NCI-H460 (cell line): Measurements from ENCODE around the gene RAI1. TPM values are rescaled to one million over a fixed set of nuclear protein-coding genes. Genes with fewer than 3 reads are reported as not detected.

Experiments
- DNase-seq: peaks from one replicate; pipeline ENCODE4 v3.0.0-alpha.2; 2016; ENCODE audit warnings: low read depth; ENCODE audit errors: extremely low read depth
- total RNA-seq: library from RNA; depleted of rRNA; stranded (reverse); fragments of >200 nt; shearing (Covaris generic); gene quantifications from 2 replicates; pipeline ENCODE4 v1.2.3, GENCODE V29; 2014

RAI1 gene
- total RNA-seq, 1 experiment from 2014 or later, result 7.3 TPM

- DNase-seq, result no peak
Measured at GRCh38 chr17:17820463-17821158, 139.4 kb downstream of the RAI1 start.

DNA sequence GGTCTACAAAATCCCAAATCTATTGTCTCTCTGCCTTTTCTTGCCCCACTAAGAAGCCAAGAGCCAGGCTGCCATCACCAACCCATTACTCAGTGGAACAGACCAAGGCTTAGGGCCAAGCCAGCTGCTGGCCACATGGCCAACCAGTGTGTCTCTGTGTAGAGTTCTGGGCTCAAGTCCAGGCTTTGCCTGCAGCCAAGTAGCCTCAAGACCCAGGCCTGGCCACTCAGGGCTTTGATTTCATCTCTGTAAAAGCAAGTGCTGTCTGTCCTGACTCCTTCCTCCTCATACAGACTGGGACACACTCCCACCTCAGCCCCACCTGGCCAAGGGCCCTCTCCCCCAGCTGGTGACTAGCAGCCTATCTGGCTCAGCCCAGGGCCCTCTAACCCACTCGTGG lies 140.9 kb downstream of the RAI1 start:
- no peak for DNase-seq

DNA sequence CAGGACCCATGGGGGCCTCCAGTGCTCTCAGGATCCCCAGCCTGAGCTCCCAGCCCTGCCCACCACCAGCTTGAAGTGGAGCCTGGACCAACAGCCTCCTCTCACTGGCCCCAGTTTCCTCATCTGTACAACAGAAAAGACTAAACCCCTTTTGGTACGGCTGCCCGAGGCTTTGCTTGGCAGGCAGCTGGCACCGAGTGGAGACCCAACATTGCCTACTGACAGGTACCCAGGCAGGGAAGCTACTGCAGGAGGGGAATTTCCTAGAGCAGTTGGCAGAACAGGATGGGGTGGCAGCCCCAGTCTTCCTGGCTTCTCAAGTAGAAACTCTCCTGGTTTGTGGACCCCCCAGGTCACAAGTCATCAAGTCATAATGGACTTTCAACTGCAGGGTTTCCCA lies 141.4 kb downstream of the RAI1 start:
- no peak for DNase-seq

DNA sequence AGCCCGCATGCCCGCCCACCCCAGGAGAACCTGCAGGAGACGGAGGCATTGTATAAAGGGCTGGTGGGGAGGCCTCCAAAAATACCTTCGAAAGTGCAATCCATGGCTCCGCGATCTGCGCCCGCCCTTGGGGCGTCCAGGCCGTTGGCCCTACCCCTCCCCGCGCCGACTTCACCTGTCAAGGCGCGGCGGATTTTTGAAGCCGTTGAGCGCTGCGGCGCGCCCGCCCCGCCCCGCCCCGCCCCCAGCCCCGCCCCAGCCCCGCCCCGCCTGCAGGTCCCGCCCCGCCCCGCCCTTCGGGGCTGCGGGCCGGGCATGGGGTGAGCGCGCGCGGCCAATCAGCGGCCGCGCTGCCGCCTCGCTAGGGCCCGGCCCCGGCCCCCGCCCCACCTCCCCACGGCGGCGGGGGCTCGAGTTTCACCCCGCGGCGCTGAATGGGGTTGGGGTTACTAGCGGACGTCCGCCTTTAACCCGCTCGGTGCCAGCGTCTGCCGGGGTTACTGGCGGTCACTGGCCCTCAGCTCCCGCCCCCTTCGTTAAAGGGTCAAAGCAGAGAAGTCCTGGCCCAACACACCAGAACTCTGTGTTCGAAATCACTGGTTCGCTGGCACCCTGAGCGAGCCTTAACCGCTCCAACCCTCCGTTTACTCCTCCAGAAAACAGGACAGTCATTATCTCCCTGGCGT lies 142.3 kb downstream of the RAI1 start:
- DNase-seq, result peak; percentile 86

DNA sequence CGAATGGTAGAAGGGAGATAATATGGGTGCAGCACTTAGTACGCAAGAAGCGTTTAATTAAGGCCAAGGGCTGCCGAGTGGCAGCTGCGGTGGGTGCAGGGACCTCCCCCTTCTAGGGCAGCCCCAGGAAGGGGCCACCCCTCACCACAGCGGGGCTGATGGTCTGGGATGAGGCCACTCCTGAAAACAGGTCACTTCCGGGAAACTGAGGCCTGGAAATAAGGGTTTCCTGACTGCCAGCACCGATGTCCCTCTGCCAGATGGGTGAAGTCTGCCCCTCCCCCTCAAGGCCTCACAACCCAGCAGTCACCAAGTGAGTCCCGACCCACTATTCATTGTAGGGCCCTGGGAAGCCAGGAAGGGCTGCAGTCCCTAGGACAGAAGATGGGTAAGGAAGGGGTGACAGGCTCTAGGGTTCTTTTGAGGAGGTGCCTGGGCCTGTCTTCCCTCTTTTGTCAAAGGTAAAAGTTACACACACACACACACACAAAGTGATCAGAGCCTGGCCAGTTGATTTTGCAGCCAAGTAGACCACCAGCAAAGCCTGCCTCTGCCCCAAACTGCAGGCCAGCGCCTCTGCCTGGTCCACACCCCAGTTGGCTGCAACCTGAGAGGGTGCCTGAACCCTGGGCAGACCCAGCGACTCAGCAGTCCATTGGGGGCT lies 143.0 kb downstream of the RAI1 start:
- DNase-seq, result no peak

DNA sequence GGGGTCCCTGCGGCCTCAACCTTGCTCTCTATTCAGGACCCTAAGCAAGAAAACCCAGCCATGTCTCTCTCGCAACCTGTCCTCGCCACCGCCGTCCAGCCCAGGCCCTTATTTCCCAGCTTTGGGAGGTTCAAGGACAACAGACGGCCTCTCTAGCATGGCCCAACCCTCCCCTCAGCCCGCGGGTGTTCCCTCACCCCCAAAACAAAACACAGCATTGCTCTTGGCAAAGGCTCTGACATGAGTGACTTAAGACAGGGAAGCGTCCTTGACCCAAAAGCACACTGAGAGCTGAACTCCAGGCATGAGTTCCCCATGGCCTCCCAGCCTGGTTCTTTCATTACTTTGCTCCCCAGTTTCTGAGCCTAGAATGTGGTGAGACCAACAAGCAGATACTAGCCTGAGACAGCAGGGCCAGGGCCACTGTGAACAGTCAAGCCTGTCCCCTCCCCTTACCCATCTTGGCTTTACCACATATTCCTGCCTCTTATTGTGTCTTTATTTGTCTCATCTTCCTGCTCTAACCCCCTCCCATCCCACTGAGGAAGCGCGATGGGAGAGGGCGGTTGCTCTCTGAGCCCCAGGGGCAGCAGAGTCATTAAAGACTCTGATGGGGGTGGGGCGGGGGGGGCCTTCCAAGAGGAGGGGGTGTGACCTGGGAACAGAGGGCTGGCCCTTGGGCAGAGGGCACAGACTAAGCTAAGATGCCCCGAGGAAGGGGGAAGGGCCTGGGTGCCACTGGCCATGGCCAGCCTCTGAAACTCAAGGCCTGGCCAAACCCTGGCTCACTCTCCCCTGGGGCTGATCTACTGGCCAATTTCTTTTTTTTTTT lies 143.7 kb downstream of the RAI1 start:
- no peak for DNase-seq

- no peak for DNase-seq
Measured at GRCh38 chr17:17826342-17826713, 145.1 kb downstream of the RAI1 start.

DNA sequence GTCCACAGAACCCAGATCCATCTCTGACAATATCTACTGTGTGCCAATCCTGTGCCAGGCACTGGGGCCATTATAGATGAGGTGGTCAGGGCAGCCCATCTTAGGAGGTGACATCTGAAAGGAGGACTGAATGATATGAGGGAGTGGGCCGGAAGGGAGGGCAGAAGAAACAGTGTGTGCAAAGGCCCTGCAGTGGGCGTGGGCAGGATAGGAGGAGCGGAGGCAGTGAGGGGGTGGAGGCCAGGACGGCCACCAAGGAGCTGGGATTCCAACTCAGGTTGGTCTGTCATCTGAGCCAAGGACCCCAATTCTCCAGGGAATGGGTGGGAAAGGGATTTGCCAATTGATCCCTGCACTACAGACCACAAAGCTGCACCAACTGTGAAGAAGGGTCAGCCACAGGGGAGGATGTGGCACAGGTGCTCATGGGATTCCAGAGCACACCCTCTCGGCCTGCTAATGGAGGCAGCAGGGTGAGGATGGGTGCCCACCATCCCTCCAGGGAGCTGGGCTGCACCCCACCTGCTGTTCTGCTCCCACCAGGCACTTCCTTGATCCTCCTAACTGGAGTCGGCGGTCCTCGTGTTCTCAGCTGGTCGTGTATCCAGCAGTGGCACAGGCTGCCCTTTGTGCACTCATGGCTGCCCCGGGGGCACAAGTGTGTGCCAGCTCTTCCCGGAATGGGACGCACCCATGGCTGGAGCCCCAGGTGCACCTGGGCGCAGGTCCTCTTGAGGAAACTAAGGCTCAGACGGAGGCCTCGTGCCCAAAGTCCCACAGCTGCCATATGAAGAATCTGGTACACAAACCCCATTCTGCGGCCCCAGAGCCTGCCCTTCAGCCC lies 145.9 kb downstream of the RAI1 start:
- no peak for DNase-seq

DNA sequence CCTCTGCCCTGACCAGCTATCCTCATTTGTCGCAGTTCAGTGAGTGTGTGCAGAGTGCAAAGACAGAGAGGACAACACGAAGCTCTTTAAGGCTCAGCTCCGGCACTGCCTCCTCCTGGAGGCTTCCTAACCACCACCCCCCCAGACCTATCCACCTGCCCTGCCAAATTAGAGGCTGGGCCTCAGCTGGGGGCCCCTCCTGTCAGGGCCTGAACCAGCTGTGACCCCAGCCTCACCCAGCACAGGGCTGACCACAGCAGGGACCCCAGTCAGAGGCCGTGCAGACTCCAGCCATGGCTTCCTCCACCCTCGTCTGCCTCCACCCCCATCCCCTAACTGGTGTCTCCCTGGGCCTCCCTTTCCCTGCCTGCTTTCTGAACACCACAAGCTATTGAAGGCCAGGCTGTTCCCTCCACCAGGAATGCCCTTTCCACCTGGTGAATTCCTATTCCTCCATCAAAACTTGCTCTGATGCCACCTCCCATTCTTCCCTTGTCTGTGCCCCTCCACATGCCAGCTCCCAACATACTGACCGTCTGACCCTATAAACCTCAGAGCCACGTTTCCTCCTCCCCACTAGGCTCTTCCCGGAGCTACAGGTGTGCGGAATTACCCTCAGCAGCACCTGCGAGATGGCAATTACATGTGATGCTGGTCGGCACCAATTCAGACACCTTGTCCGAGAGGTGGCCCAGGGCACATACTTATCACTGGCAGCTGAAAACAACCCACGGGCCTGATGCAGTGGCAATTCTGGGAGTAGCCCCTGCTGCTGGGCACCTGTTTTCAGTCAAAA lies 146.8 kb downstream of the RAI1 start:
- DNase-seq, result no peak

DNA sequence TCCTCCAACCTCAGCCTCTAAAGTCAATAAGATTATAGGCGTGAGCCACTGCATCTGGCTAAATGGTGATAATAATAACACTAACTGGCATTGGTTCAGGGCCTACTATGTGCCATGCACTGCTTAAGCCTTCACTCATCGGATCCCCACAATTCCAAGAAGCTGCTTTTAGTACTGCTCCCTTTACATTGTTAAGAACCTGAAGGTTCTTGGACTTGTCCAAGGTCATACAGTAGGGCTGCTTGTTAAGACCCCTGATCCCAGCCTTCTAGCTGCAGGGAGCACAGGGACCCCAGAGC lies 149.0 kb downstream of the RAI1 start:
- DNase-seq, result no peak

GRCh38 chr17:17830740-17831207 lies 149.5 kb downstream of the RAI1 start:
- no peak for DNase-seq

- DNase-seq, result no peak
Measured at GRCh38 chr17:17831208-17832031, 150.2 kb downstream of the RAI1 start.

DNA sequence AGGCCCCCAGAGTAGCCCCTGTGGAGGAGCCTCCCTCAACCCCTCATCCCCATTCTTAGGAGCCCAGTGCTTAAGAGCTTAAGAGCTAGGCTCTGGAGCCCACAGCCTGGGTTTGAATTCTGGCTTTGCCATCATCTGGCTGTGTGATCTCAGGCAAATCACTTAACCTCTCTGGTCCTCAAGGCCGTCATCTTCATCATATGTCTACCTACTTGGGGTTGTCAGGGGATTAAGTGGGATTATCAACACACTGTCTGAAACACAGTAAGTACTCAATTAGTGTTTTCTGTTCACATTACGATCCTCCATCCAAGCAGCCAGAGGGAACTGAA lies 150.7 kb downstream of the RAI1 start:
- no peak for DNase-seq

GRCh38 chr17:17833658-17834357 lies 152.6 kb downstream of the RAI1 start:
- DNase-seq, result no peak

DNA sequence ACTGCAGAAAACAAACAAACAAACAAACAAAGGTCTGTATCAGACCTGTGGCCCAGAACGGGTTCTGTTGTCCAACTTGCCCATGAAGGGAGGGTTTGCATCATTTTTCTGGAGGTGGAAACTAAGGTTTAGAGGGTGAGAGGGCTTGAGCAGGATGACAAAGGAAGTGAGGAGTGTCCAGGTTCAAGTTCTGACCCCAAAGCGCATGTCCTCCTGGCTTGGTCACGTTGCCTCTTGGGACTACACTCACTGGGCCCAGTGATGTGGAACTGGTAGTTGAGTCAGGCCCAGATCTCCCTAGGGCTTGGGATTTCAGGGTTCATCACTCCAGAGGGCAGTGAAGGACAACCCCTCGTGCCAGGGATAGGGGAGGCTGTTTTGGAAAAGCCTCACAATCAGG lies 153.7 kb downstream of the RAI1 start:
- DNase-seq, result no peak

DNA sequence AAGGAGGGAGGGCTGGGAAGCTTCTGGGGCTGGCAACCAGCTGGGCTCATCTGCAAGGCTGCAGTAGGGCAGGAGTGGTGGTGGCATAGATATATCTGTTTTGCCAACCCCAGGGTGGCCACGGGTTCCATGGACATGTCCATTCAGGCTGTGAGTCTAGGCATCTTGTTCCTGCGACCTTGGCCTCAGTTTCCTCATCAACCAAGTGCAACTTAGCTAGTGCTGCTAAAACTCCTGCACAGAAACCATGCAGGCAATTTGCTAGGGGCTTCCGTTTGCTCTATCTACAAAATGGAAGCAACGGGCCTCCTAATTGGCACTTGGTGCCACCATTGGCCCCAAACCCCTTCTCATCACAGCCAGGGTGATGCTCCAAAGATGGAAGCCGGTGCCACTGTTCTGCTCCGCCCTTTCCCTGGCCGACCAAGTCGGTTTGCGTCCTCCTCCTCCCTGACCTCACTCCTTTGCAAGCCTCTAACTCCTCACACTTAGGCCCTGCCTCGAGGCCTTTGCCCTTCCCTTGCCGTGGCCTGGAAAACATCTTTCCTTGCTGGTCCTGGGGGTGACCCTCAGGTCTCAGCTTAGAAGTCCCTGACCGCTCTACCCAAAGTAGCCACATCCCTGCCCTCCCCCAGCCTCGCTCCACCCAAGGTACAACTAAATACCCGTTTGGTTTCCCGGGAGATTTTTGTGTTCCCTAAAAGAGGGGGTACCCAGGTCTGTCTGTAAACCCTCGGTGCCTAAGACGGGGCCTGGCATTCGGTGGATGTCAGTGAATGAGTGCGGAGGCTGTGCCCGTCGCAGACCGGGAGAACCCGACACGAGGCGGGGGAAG lies 154.4 kb downstream of the RAI1 start:
- DNase-seq, result no peak

DNA sequence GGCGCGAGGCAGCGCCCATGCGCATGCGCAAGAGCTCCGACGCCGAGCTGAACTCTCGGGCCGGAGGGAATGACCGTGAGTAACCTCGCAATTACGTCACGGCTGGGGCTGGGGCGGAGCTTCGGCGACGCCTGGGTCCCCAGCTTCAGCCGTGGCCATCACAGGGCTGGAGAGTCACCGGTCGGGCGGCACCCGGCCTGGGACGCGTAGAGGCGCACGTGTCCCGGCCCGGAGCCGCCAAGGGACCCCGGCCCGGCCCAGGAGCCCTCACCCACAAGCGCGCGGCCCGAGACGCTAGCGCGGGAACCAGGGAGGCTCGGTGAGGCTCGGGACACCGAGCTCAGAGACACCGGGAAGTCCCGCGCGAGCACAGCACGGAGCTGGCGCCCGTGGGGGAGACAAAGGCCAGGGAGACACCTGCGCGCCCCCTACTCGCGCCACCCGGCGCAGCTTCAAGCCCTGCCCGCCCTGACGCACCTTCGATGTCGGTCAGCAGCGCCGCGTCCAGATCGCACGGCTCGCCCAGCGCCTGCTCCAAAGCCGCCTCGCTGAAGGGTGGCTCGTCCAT lies 155.1 kb downstream of the RAI1 start:
- peak; percentile 98 for DNase-seq
